ENCODE measurements around the gene FETUB. TPM values are rescaled to one million over a fixed set of nuclear protein-coding genes. Genes with fewer than 3 reads are reported as not detected.

FETUB gene
- total and polyA plus RNA-seq, 2 of the 8 experiments (the other 6 are each of a cell fraction or from before 2014, with no cell fraction given) = 0.15 TPM; not detected in 1

DNA sequence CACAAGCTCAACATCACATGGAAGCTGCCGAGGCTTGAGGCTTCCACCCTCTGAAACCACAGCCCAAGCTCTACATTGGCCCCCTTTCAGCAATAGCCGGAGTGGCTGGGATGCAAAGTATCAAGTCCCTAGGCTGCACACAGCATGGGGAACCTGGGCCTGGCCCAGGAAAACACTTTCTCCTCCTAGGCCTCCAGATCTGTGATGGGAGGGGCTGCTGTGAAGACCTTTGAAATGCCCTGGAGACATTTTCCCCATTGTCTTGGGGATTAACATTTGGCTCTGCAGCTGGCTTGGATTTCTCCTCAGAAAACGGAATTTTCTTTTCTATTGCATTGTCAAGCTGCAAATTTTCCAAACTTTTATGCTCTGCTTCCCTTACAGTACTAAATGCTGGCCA is 43.8 kb downstream of the FETUB start:
- Histone ChIP-seq H3K4ac (replicated peaks; ENCODE audit: insufficient read length, low read depth, low read length) (no peak overlapping the region), H3K9ac (replicated peaks in 1 of 4; ENCODE audit: extremely low read depth in 1 of 4, low read depth in 3 of 4, low read length in 3 of 4) (no peak overlapping the region), H3K56ac (replicated peaks; ENCODE audit: insufficient read length, low read depth, low read length) (no peak overlapping the region), H3K4me1 (replicated peaks in 1 of 4; ENCODE audit: control insufficient read depth in 3 of 4, insufficient read depth in 4 of 4, low read length in 3 of 4) (no peaks in the 10 kb centered on the region), H2BK5ac (ENCODE audit: low read depth, low read length) (no peak overlapping the region), H3K23me2 (ENCODE audit: low read depth, low read length) (no peaks in the 10 kb centered on the region), H4K5ac (ENCODE audit: insufficient read length, low read depth, low read length) (no peak overlapping the region), H3K14ac (ENCODE audit: insufficient read length) (no peak overlapping the region), H2BK20ac (ENCODE audit: low read length) (no peak overlapping the region), H4K20me1 (replicated peaks in 1 of 2; ENCODE audit: control insufficient read depth in 1 of 2, insufficient read depth in 2 of 2, low read length in 2 of 2) (no peaks in the 10 kb centered on the region), H3K23ac (ENCODE audit: insufficient read length) (no peak overlapping the region), H3K9me3 (ENCODE audit: insufficient read depth in 2 of 2, low read depth in 1 of 2, low read length in 1 of 2) (peaks cover 6 to 12% of the 10 kb centered on the region in 2 experiments; a peak in 2 of 4 replicates), H3K79me2 (ENCODE audit: control insufficient read depth in 1 of 2, insufficient read depth in 2 of 2, low read length in 2 of 2) (no peaks in the 10 kb centered on the region), H2AFZ (ENCODE audit: low read length) (no peak overlapping the region), H3K18ac (ENCODE audit: extremely low read depth, low read length) (no peak overlapping the region), H3K4me3 (ENCODE audit: extremely low read depth in 1 of 4, insufficient read depth in 2 of 4, low read depth in 3 of 4, low read length in 4 of 4) (no peak overlapping the region), H2AK5ac (ENCODE audit: low read depth, low read length) (no peak overlapping the region), H3K79me1 (ENCODE audit: low read depth, low read length) (no peaks in the 10 kb centered on the region), H2BK120ac (replicated peaks; ENCODE audit: low read depth, low read length) (no peak overlapping the region), H3K27ac (ENCODE audit: low read depth, low read length) (no peak overlapping the region), H2BK12ac (ENCODE audit: low read depth, low read length) (no peak overlapping the region), H2BK15ac (ENCODE audit: low read length) (no peak overlapping the region), H4K91ac (replicated peaks; ENCODE audit: insufficient read length, low read length) (no peak overlapping the region), H4K8ac (ENCODE audit: extremely low read depth, insufficient read depth, low read length) (no peak overlapping the region), H3K4me2 (ENCODE audit: insufficient read depth in 1 of 2, low read depth in 2 of 2, low read length in 2 of 2) (no peak overlapping the region), H3K36me3 (ENCODE audit: control insufficient read depth in 2 of 4, insufficient read depth in 4 of 4, low read length in 3 of 4) (no peaks in the 10 kb centered on the region), H3K27me3 (replicated peaks in 1 of 4; ENCODE audit: control insufficient read depth in 3 of 4, extremely low read depth in 1 of 4, insufficient read depth in 3 of 4, low read length in 3 of 4) (no peaks in the 10 kb centered on the region; a peak in 1 of 7 replicates)
- no peak for FAIRE-seq
- DNase-seq (ENCODE audit: low read depth in 1 of 2, low spot score in 2 of 2) = no peak
- POLR2A ChIA-PET (ENCODE audit: partially characterized antibody) = interaction anchor here (1.2 kb wide), 1 partner anchor 99 kb away, joined by 3 read pairs; the partner anchor contains the start of gene EIF4A2
- CTCF ChIA-PET (ENCODE audit: partially characterized antibody) = interaction anchor here (1.4 to 1.6 kb wide), 2 partner anchors 67 to 70 kb away, joined by 4 to 7 read pairs; no protein-coding TSS in a partner anchor
- WGBS, 2 experiments (ENCODE audit: extremely low coverage in 1 of 2, insufficient coverage in 1 of 2, insufficient read length in 1 of 2, insufficient replicate concordance in 2 of 2, low coverage in 1 of 2, low lambda C conversion rate in 2 of 2, missing lambda C conversion rate in 1 of 2) = 80% methylated on average over 3 of the region's 3 CpGs; no CpG with 5 or more reads in 1 of the 2 experiments
- no peak for TF ChIP-seq MAFK (IDR thresholded peaks at IDR 0.05; ENCODE audit: low read depth, low read length)
- no peak for TF ChIP-seq NRF1 (IDR thresholded peaks at IDR 0.05; ENCODE audit: low read depth, low read length)
- no peak for TF ChIP-seq TCF12 (IDR thresholded peaks at IDR 0.05; ENCODE audit: low read depth, low read length)
- TF ChIP-seq PHF8 (conservative IDR thresholded peaks at IDR 0.05; ENCODE audit: low read depth, low read length) = no peak
- no peak for TF ChIP-seq RNF2 (IDR thresholded peaks at IDR 0.05; ENCODE audit: borderline replicate concordance, low read depth, low read length, missing control alignments, poor library complexity, severe bottlenecking)
- TF ChIP-seq ZNF274 (IDR thresholded peaks at IDR 0.05; ENCODE audit: borderline replicate concordance, extremely low read depth, low read length) = no peak
- no peak for TF ChIP-seq KDM5A (IDR thresholded peaks at IDR 0.05; ENCODE audit: low read length)
- no peak for TF ChIP-seq EGR1 (IDR thresholded peaks at IDR 0.05; ENCODE audit: borderline replicate concordance, low read depth, low read length)
- no peak for TF ChIP-seq JUN (IDR thresholded peaks at IDR 0.05; ENCODE audit: low read depth, low read length)
